Measurements from ENCODE around the gene CHMP4B.

Gene CHMP4B

DNA sequence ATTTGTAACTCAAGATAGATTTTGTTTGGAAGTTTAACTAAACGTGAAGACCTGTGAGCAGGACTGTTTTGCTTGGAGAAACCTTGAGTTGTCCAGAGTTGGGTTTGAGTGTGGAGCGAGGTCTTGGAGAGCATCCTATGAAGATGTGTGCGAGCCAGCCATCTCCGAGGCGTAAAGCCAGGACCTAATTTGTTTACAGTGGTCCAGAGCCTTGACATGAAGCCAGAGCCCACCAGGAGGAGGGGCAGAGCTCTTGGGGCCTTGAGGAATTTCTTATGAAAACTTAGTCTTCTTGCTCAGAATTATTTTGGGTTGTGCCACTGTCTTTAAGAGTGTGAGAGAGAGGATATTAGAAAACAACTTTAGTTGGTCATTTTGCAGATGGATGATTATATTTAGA lies 6.3 kb downstream of the CHMP4B start:
- no peak for DNase-seq (ENCODE audit: low read depth)
- H3K4me3 ChIP-seq (ENCODE audit: low read length), result no peak overlapping the region
- TF ChIP-seq CTCF (IDR thresholded peaks at IDR 0.05; ENCODE audit: insufficient read depth, low read depth, low read length, missing control alignments), result no peak

GRCh38 chr20:33819456-33819855 lies 8.3 kb downstream of the CHMP4B start:
- TF ChIP-seq CTCF (IDR thresholded peaks at IDR 0.05; ENCODE audit: insufficient read depth, low read depth, low read length, missing control alignments), result no peak
- no peak overlapping the region for H3K4me3 ChIP-seq (ENCODE audit: low read length)

GRCh38 chr20:33820362-33820761 lies 9.2 kb downstream of the CHMP4B start:
- no peak for TF ChIP-seq CTCF (IDR thresholded peaks at IDR 0.05; ENCODE audit: insufficient read depth, low read depth, low read length, missing control alignments)
- no peak overlapping the region for H3K4me3 ChIP-seq (ENCODE audit: low read length)
- DNase-seq (ENCODE audit: low read depth), result no peak

More at GRCh38 chr20:33819456-33819855, 8.3 kb downstream of the CHMP4B start:
- DNase-seq (ENCODE audit: low read depth), result no peak

DNA sequence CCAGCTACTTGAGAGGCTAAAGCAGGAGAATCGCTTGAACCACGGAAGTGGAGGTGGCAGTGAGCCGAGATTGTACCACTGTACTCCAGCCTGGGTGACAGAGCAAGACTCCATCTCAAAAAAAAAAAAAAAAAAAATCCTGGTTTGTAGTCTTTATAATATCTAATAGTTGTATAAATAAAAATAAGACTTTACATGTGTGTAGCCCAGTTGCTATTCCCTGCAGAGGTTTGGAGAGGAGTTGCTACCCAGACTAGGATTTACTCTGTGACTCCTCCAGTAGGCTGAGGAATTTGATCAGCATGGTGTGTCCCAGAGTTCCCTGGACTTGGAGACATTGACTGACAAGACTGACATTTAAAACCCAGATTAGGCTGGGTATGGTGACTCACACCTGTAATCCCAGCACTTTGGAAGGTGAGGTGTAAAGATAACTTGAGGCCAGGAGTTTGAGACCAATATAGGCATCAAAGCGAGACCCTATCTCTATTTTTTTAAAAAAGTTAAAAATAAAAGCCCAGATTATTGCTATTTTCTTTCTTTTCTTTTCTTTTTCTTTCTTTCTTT lies 10.2 kb downstream of the CHMP4B start:
- no peak for DNase-seq (ENCODE audit: low read depth)
- no peak overlapping the region for H3K4me3 ChIP-seq (ENCODE audit: low read length)
- TF ChIP-seq CTCF (IDR thresholded peaks at IDR 0.05; ENCODE audit: insufficient read depth, low read depth, low read length, missing control alignments), result no peak

GRCh38 chr20:33822423-33822822 lies 11.3 kb downstream of the CHMP4B start:
- no peak for TF ChIP-seq CTCF (IDR thresholded peaks at IDR 0.05; ENCODE audit: insufficient read depth, low read depth, low read length, missing control alignments)
- no peak for DNase-seq (ENCODE audit: low read depth)
- H3K4me3 ChIP-seq (ENCODE audit: low read length), result no peak overlapping the region

DNA sequence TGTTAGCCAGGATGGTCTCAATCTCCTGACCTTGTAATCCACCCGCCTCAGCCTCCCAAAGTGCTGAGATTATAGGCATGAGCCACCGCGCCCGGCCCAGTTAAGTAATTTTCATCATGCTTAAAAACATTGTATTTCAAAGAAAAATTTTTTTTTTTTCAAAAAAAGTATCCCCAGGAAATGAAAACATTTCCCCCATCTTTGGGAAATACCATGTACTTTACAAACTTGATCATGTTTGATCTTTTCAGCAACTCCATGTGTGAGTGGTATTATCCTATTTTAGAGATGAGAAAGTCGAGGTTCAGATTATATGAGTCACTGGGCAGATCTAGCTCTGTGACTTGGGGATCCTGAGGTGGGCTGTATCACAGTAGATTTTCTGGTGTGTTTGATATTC lies 11.8 kb downstream of the CHMP4B start:
- no peak overlapping the region for H3K4me3 ChIP-seq (ENCODE audit: low read length)
- TF ChIP-seq CTCF (IDR thresholded peaks at IDR 0.05; ENCODE audit: insufficient read depth, low read depth, low read length, missing control alignments), result no peak
- no peak for DNase-seq (ENCODE audit: low read depth)

GRCh38 chr20:33824852-33825251 lies 13.7 kb downstream of the CHMP4B start:
- no peak for DNase-seq (ENCODE audit: low read depth)
- TF ChIP-seq CTCF (IDR thresholded peaks at IDR 0.05; ENCODE audit: insufficient read depth, low read depth, low read length, missing control alignments), result no peak
- no peak overlapping the region for H3K4me3 ChIP-seq (ENCODE audit: low read length)

Data from epithelial cell of esophagus (primary cell).